Measurements from ENCODE around the gene N4BP2L1. TPM values are rescaled to one million over a fixed set of nuclear protein-coding genes. Genes with fewer than 3 reads are reported as not detected.

N4BP2L1 gene
- total RNA-seq, 1 donor from 2014 or later, result 25.3 TPM

- H3K36me3 ChIP-seq, result no peaks in the 10 kb centered on the region
- no peak overlapping the region for H3K4me3 ChIP-seq
- TF ChIP-seq CTCF (IDR thresholded peaks at IDR 0.05), result no peak
- H3K9me3 ChIP-seq, result no peaks in the 10 kb centered on the region
- H3K4me1 ChIP-seq, result peaks cover 14% of the 10 kb centered on the region
- ATAC-seq (no peak), DNase-seq (no peak)
- intact Hi-C loops (cut with DNase I), result no loop called here
- H3K27ac ChIP-seq, result no peak overlapping the region
- H3K27me3 ChIP-seq, result no peaks in the 10 kb centered on the region
Measured at GRCh38 chr13:32431361-32431760, 3.4 kb upstream of the N4BP2L1 start.

- no peak for TF ChIP-seq CTCF (IDR thresholded peaks at IDR 0.05)
- DNase-seq (no peak), ATAC-seq (no peak)
- Histone ChIP-seq H3K36me3 (no peaks in the 10 kb centered on the region), H3K4me1 (peaks cover 22% of the 10 kb centered on the region), H3K4me3 (no peak overlapping the region), H3K27ac (no peak overlapping the region), H3K9me3 (no peaks in the 10 kb centered on the region), H3K27me3 (no peaks in the 10 kb centered on the region)
- intact Hi-C loops (cut with DNase I), result no loop called here
Measured at GRCh38 chr13:32430018-32430747, 2.3 kb upstream of the N4BP2L1 start.

- intact Hi-C loops (cut with DNase I), result no loop called here
- no peaks in the 10 kb centered on the region for H3K27me3 ChIP-seq
- peak overlapping the region; percentile 92 for H3K27ac ChIP-seq
- H3K4me1 ChIP-seq, result peaks cover 25% of the 10 kb centered on the region
- H3K36me3 ChIP-seq, result no peaks in the 10 kb centered on the region
- no peak overlapping the region for H3K4me3 ChIP-seq
- no peak for ATAC-seq
- DNase-seq, result no peak
- no peaks in the 10 kb centered on the region for H3K9me3 ChIP-seq
- no peak for TF ChIP-seq CTCF (IDR thresholded peaks at IDR 0.05)
Measured at GRCh38 chr13:32429433-32429909, 1.5 kb upstream of the N4BP2L1 start.

- peak; percentile 46 for ATAC-seq
Measured at GRCh38 chr13:32428581-32429432, 877 bp upstream of the N4BP2L1 start.

More at GRCh38 chr13:32428581-32429432, 877 bp upstream of the N4BP2L1 start:
- no peak for TF ChIP-seq CTCF (IDR thresholded peaks at IDR 0.05)
- Histone ChIP-seq H3K27ac (peak overlapping the region; percentile 92), H3K27me3 (no peaks in the 10 kb centered on the region), H3K4me1 (peaks cover 25% of the 10 kb centered on the region), H3K36me3 (no peaks in the 10 kb centered on the region), H3K9me3 (no peaks in the 10 kb centered on the region), H3K4me3 (peak overlapping the region; percentile 90)
- intact Hi-C loops (cut with DNase I), result no loop called here
- DNase-seq, result no peak

All from upper lobe of right lung (tissue), 1 donor.